Panc1 (cell line): Measurements from ENCODE around the gene CARD10. TPM values are rescaled to one million over a fixed set of nuclear protein-coding genes. Genes with fewer than 3 reads are reported as not detected.

Experiments
- ATAC-seq: fragments of 200-7000 bp; cut with Tn5 transposase; 2 replicates; pipeline ENCODE4 v1.9.1; 2020; ENCODE audit warnings: mild to moderate bottlenecking, moderate library complexity
- BruUV-seq: library from RNA; stranded (reverse); fragments of 400-500 nt; replicated peaks from 2 replicates; lab custom pipeline; 2021; lab: Mats Ljungman, UMichigan
- CTCF ChIA-PET: fragments of 300-600 bp; sonication (Branson Sonifier 250); formaldehyde crosslinking; loops from one replicate; lab custom pipeline; 2022; ENCODE audit warnings: antibody characterized with exemption; lab: Charles Lee
- POLR2A ChIA-PET: fragments of 300-600 bp; sonication (Branson Sonifier 250); formaldehyde crosslinking; loops from one replicate; lab custom pipeline; 2022; ENCODE audit warnings: antibody characterized with exemption; lab: Charles Lee
- DNase-seq: peaks from one replicate; pipeline ENCODE4 v3.0.0-alpha.2; 2010; ENCODE audit warnings: low read depth, low spot score
- H3K27ac ChIP-seq: 2 replicates; pipeline ENCODE4 v1.5.1; 2011; ENCODE audit warnings: mild to moderate bottlenecking, low read length, inconsistent platforms
- H3K27me3 ChIP-seq: fragments of 200-500 bp; sonication (Bioruptor generic); 2 replicates; pipeline ENCODE4 v1.6.0; 2014; ENCODE audit warnings: low read length, inconsistent platforms; ENCODE audit not compliant: control insufficient read depth, insufficient read depth
- H3K36me3 ChIP-seq: fragments of 200-500 bp; sonication (Bioruptor generic); 2 replicates; pipeline ENCODE4 v1.5.1; 2014; ENCODE audit warnings: inconsistent platforms, mild to moderate bottlenecking, low read length, moderate library complexity; ENCODE audit not compliant: control insufficient read depth, insufficient read depth
- H3K4me1 ChIP-seq: 2 replicates; pipeline ENCODE4 v1.5.1; 2011; ENCODE audit warnings: inconsistent platforms, mild to moderate bottlenecking, low read length, moderate library complexity; ENCODE audit not compliant: control insufficient read depth, insufficient read depth
- H3K4me3 ChIP-seq, 2 experiments: 2 replicates each; pipeline ENCODE4 v1.5.1; 2011 to 2012; ENCODE audit warnings: low read depth in 2 of 2, low read length in 2 of 2, mild to moderate bottlenecking in 2 of 2, inconsistent platforms in 1 of 2, moderate library complexity in 1 of 2
- H3K9me3 ChIP-seq: fragments of 200-500 bp; sonication (Bioruptor generic); 2 replicates; pipeline ENCODE4 v1.5.1; 2014; ENCODE audit warnings: low read depth, mild to moderate bottlenecking, inconsistent platforms, low read length, moderate library complexity; ENCODE audit not compliant: control insufficient read depth, insufficient read depth
- POLR2AphosphoS5 ChIP-seq: IDR thresholded peaks from 2 replicates; pipeline ENCODE4 v1.6.1; 2012; ENCODE audit warnings: mild to moderate bottlenecking, low read depth, low read length, moderate library complexity
- SIN3A ChIP-seq: IDR thresholded peaks from 2 replicates; pipeline ENCODE4 v1.6.1; 2012; ENCODE audit warnings: low read depth, mild to moderate bottlenecking, low read length, moderate library complexity, borderline replicate concordance; ENCODE audit not compliant: insufficient read depth
- TCF7L2 ChIP-seq: IDR thresholded peaks from 2 replicates; pipeline ENCODE4 v1.6.1; 2011; ENCODE audit warnings: mild to moderate bottlenecking, low read depth, low read length, inconsistent platforms
- in situ Hi-C: cut with HindIII; loops from 2 replicates; pipeline ENCODE4 v1.10.0; 2016; ENCODE audit warnings: low sequenced_read_pairs, low pct_unique_long_range_greater_than_20kb
- intact Hi-C: fragments of 100-400 bp; cut with micrococcal nuclease; formaldehyde crosslinking; loops from one replicate; pipeline ENCODE4 v1.10.0; 2022; ENCODE audit not compliant: unreplicated experiment
- total RNA-seq: library from RNA; stranded (reverse); gene quantifications from one replicate; pipeline ENCODE4 v1.2.1, GENCODE V29; 2021; ENCODE audit not compliant: unreplicated experiment
- TF ChIP-seq, protein P1 (sequence below), 2 experiments: IDR thresholded peaks; 2 replicates each; pipeline ENCODE4 v1.6.1; 2011 to 2012; ENCODE audit warnings: low read depth in 2 of 2, control low read depth in 1 of 2, low read length in 1 of 2, mild to moderate bottlenecking in 1 of 2, moderate library complexity in 1 of 2; ENCODE audit not compliant: insufficient read depth in 1 of 2
- TF ChIP-seq, protein P2 (sequence below): fragments of 450-650 bp; IDR thresholded peaks from 2 replicates; pipeline ENCODE4 v1.5.1; 2017; ENCODE audit warnings: mild to moderate bottlenecking

The CARD10 gene
- total RNA-seq, 1 experiment from 2014 or later, result 43.1 TPM

DNA sequence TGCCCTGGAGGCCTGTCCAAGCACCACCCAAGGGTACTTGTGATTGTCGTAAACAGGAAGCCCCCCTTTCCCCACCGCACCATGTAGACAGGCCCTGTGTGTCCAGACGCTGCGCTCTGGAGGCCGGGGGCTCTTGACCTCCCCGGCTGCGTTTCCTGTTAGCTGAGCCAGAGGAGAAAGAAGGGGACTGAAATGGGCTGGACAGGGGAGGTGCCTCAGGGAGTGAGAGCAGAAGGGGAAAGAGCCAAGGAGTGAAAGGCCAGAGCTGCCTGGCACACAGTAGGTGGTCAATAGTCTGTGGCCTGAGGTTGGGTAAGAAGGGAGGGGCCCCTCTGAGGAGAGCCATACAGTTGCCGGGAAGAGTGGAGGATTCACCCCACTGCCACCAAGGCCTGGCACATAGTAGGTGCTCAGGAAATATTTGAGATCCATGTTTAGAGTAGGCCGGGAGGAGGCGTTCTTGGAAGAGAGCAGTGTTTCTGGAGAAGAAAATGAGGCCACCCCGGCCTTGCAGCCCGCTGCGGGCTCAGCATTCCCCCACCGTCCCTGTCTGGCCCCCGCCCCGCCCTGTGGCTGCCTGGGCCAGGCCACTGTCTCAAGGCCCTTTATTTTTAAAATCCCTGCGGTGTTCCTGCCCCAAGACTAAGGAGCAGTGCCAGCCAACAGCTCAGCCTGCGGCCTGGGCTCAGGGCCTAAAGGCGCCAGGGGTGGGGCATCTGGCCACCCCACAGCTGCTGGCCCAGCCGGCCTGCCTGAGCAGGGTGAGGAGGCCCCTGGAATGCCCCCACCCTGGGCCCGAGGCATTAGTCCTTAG, 27.4 kb upstream of the CARD10 start:
- Histone ChIP-seq H3K27me3 (no peaks in the 10 kb centered on the region), H3K4me1 (peaks cover 33% of the 10 kb centered on the region), H3K4me3 (no peak overlapping the region), H3K36me3 (no peaks in the 10 kb centered on the region), H3K27ac (peak overlapping the region; percentile 82), H3K9me3 (no peaks in the 10 kb centered on the region)
- no TSS peak for BruUV-seq
- ATAC-seq (peak; percentile 31), DNase-seq (no peak)
- CTCF ChIA-PET, result interaction anchor here (0.6 to 1.5 kb wide), 7 partner anchors 15 to 233 kb away, joined by 3 to 12 read pairs (median 4); no protein-coding TSS in a partner anchor
- intact Hi-C loops (no loop called here), in situ Hi-C loops (no loop called here)
- POLR2A ChIA-PET, result interaction anchor here (0.7 to 0.9 kb wide), 3 partner anchors 15 to 21 kb away, joined by 3 read pairs; no protein-coding TSS in a partner anchor
- TF ChIP-seq SIN3A, result no peak
- TF ChIP-seq, protein P1, sequence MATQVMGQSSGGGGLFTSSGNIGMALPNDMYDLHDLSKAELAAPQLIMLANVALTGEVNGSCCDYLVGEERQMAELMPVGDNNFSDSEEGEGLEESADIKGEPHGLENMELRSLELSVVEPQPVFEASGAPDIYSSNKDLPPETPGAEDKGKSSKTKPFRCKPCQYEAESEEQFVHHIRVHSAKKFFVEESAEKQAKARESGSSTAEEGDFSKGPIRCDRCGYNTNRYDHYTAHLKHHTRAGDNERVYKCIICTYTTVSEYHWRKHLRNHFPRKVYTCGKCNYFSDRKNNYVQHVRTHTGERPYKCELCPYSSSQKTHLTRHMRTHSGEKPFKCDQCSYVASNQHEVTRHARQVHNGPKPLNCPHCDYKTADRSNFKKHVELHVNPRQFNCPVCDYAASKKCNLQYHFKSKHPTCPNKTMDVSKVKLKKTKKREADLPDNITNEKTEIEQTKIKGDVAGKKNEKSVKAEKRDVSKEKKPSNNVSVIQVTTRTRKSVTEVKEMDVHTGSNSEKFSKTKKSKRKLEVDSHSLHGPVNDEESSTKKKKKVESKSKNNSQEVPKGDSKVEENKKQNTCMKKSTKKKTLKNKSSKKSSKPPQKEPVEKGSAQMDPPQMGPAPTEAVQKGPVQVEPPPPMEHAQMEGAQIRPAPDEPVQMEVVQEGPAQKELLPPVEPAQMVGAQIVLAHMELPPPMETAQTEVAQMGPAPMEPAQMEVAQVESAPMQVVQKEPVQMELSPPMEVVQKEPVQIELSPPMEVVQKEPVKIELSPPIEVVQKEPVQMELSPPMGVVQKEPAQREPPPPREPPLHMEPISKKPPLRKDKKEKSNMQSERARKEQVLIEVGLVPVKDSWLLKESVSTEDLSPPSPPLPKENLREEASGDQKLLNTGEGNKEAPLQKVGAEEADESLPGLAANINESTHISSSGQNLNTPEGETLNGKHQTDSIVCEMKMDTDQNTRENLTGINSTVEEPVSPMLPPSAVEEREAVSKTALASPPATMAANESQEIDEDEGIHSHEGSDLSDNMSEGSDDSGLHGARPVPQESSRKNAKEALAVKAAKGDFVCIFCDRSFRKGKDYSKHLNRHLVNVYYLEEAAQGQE (IDR thresholded peaks at IDR 0.05; ENCODE audit: insufficient read depth in 1 of 2, low read depth in 2 of 2, low read length in 1 of 2), result no peak
- TF ChIP-seq TCF7L2, result no peak
- TF ChIP-seq, protein P2, sequence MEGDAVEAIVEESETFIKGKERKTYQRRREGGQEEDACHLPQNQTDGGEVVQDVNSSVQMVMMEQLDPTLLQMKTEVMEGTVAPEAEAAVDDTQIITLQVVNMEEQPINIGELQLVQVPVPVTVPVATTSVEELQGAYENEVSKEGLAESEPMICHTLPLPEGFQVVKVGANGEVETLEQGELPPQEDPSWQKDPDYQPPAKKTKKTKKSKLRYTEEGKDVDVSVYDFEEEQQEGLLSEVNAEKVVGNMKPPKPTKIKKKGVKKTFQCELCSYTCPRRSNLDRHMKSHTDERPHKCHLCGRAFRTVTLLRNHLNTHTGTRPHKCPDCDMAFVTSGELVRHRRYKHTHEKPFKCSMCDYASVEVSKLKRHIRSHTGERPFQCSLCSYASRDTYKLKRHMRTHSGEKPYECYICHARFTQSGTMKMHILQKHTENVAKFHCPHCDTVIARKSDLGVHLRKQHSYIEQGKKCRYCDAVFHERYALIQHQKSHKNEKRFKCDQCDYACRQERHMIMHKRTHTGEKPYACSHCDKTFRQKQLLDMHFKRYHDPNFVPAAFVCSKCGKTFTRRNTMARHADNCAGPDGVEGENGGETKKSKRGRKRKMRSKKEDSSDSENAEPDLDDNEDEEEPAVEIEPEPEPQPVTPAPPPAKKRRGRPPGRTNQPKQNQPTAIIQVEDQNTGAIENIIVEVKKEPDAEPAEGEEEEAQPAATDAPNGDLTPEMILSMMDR, result no peak
- TF ChIP-seq POLR2AphosphoS5, result no peak

DNA sequence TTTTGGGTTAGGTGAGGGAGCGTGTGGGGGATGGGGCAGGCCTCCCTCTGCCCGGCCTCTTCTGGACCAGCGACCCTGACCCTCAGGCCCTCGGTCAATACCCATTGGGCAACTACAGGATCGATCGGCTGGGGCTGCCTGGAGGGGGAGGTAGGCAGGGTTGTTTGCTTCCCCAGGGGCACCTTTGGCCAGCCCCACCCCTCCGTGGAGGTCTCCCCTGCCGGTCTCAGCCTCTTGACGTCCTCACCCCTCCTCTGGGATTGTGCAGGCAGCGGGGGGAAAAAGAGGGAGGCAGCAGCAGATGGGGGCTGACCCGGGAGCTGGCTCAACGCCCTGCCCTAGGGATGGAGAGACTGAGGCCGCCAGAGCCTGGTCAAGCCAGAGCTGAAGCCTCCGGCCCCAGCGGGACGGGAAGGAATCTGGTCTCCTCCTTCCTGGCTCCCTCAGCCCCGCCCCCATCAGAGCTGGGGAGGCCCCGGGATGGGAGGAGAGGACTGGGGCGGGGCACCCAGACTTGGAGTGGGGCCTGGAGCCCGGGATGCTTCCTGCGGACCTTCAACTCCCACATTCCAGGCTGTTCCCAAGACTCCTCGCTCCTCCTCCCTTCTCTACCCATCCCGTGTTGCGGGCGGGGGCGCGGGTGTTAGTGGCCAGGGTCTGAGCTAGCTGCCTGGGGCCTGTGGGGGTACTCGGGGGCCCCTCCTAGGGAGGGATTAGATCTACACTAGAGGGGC, 26.7 kb upstream of the CARD10 start:
- Histone ChIP-seq H3K9me3 (no peaks in the 10 kb centered on the region), H3K27me3 (no peaks in the 10 kb centered on the region), H3K4me3 (peak overlapping the region; percentile 21 to 44; a peak in 3 of 4 replicates), H3K36me3 (no peaks in the 10 kb centered on the region), H3K4me1 (peaks cover 35% of the 10 kb centered on the region), H3K27ac (peak overlapping the region; percentile 82)
- no peak for DNase-seq
- in situ Hi-C loops (no loop called here), intact Hi-C loops (no loop called here)
- ChIA-PET CTCF (interaction anchor here (0.6 to 1.5 kb wide), 6 partner anchors 11 to 47 kb away, joined by 3 to 12 read pairs (median 3); no protein-coding TSS in a partner anchor), POLR2A (interaction anchor here (0.7 to 0.9 kb wide), 2 partner anchors 16 to 22 kb away, joined by 3 read pairs; no protein-coding TSS in a partner anchor)
- BruUV-seq, result no TSS peak
- ATAC-seq, result peak; percentile 84
- TF ChIP-seq POLR2AphosphoS5, result no peak
- TF ChIP-seq SIN3A, result no peak
- TF ChIP-seq, protein P1 (IDR thresholded peaks at IDR 0.05; ENCODE audit: insufficient read depth in 1 of 2, low read depth in 2 of 2, low read length in 1 of 2), result no peak
- TF ChIP-seq, protein P2, result no peak
- TF ChIP-seq TCF7L2, result no peak
